Activated CD4-positive, alpha-beta T cell treated with anti-CD3 and anti-CD28 coated beads for 36 hours (primary cell): ENCODE measurements around the gene GLTPD2. TPM values are rescaled to one million over a fixed set of nuclear protein-coding genes. Genes with fewer than 3 reads are reported as not detected.
"Not testable (repeated sequence)": the region's sequence is repeated elsewhere in the genome, so short reads cannot be mapped to it uniquely, and the experiment has no call there.

Experiments
- ATAC-seq: fragments of 200-7000 bp; cut with Tn5 transposase; one replicate; pipeline ENCODE4 v1.10.0; 2021; ENCODE audit warnings: mild to moderate bottlenecking, moderate library complexity
- CTCF ChIA-PET: fragments of 350-600 bp; sonication (Branson Sonifier 250); formaldehyde crosslinking; loops from one replicate; lab custom pipeline; 2021; ENCODE audit warnings: antibody characterized with exemption; lab: Charles Lee
- POLR2A ChIA-PET: fragments of 350-600 bp; sonication (Branson Sonifier 250); formaldehyde crosslinking; loops from one replicate; lab custom pipeline; 2021; ENCODE audit warnings: antibody characterized with exemption, inconsistent platforms; lab: Charles Lee
- DNase-seq: peaks from one replicate; pipeline ENCODE4 v3.0.0-alpha.2; 2020
- H3K27ac Mint-ChIP-seq: one replicate; pipeline ENCODE4 v1.8.0; 2021; ENCODE audit warnings: mixed read lengths
- H3K27me3 Mint-ChIP-seq: one replicate; pipeline ENCODE4 v1.8.0; 2021; ENCODE audit warnings: mixed read lengths
- H3K36me3 Mint-ChIP-seq: one replicate; pipeline ENCODE4 v1.8.0; 2021; ENCODE audit warnings: low read depth, mixed read lengths
- H3K4me1 Mint-ChIP-seq: one replicate; pipeline ENCODE4 v1.8.0; 2021; ENCODE audit warnings: mixed read lengths
- H3K4me3 Mint-ChIP-seq: one replicate; pipeline ENCODE4 v1.8.0; 2021; ENCODE audit warnings: mild to moderate bottlenecking, moderate library complexity, mixed read lengths
- H3K9me3 Mint-ChIP-seq: one replicate; pipeline ENCODE4 v1.8.0; 2021; ENCODE audit warnings: low read depth, mixed read lengths
- intact Hi-C, 2 experiments: fragments of 100-400 bp; cut with DNase I in 1 of 2; cut with micrococcal nuclease in 1 of 2; formaldehyde crosslinking; loops; one replicate each; pipeline versions ENCODE4 v1.14.2 to v1.15.1; 2022 to 2024; cut with DNase I, micrococcal nuclease
- total RNA-seq, 2 experiments: library from RNA; stranded (reverse); gene quantifications; one replicate each; pipeline ENCODE4 v1.2.3, GENCODE V29; 2021

GLTPD2 gene
- total RNA-seq, 2 experiments from 2014 or later, result not detected

GRCh38 chr17:4832829-4833177 lies 44.0 kb downstream of the GLTPD2 start:
- H3K27ac Mint-ChIP-seq, result peak overlapping the region; percentile 91
- POLR2A ChIA-PET, result interaction anchor here (0.6 to 0.7 kb wide), 2 partner anchors 8 to 72 kb away, joined by 3 read pairs; no protein-coding TSS in a partner anchor
- CTCF ChIA-PET, H3K9me3 Mint-ChIP-seq, DNase-seq, H3K27me3 Mint-ChIP-seq, H3K36me3 Mint-ChIP-seq: not testable (repeated sequence)
- intact Hi-C loops, result loop anchor here (1.0 to 2.0 kb wide), 14 partner anchors 26 to 869 kb away; partner anchors contain the start of genes ARRB2 (in 2 of the 2), ATP2A3 (in 1 of the 2), C17orf107 (in 1 of the 2) and CXCL16 (in 1 of the 2)
- peak overlapping the region; percentile 90 for H3K4me3 Mint-ChIP-seq
- peaks cover 25% of the 10 kb centered on the region for H3K4me1 Mint-ChIP-seq
- peak; percentile 14 for ATAC-seq

GRCh38 chr17:4833178-4833940 lies 44.6 kb downstream of the GLTPD2 start, which contains the start of gene MINK1:
MINK1 (plus strand) TSS chr17:4833340; CDS start chr17:4833584, 244 bp downstream.
- POLR2A ChIA-PET, result interaction anchor here (0.6 to 0.7 kb wide), 2 partner anchors 8 to 72 kb away, joined by 3 read pairs; no protein-coding TSS in a partner anchor
- Mint-ChIP-seq H3K9me3 (no peaks in the 10 kb centered on the region), H3K27ac (peak within 1 kb of the TSS; percentile 91), H3K36me3 (no peaks in the 10 kb centered on the region), H3K27me3 (no peaks in the 10 kb centered on the region), H3K4me3 (peak within 1 kb of the TSS; percentile 90), H3K4me1 (peaks cover 28% of the 10 kb centered on the region)
- intact Hi-C loops, result loop anchor here (1.0 to 2.0 kb wide), 14 partner anchors 26 to 869 kb away; partner anchors contain the start of genes ARRB2 (in 2 of the 2), ATP2A3 (in 1 of the 2), C17orf107 (in 1 of the 2) and CXCL16 (in 1 of the 2)
- DNase-seq, result peak; percentile 92
- peak; percentile 93 for ATAC-seq
- CTCF ChIA-PET, result interaction anchor here (0.7 kb wide), 1 partner anchor 34 kb away, joined by 4 read pairs; no protein-coding TSS in a partner anchor

GRCh38 chr17:4833941-4834680 lies 45.3 kb downstream of the GLTPD2 start:
- peak; percentile 29 for DNase-seq
- POLR2A ChIA-PET, result no interaction called here
- ATAC-seq, result no peak
- Mint-ChIP-seq H3K27ac (peak overlapping the region; percentile 80), H3K27me3 (no peaks in the 10 kb centered on the region), H3K9me3 (no peaks in the 10 kb centered on the region), H3K4me3 (peak overlapping the region; percentile 90), H3K4me1 (peaks cover 30% of the 10 kb centered on the region), H3K36me3 (no peaks in the 10 kb centered on the region)
- CTCF ChIA-PET, result interaction anchor here (0.7 kb wide), 1 partner anchor 34 kb away, joined by 4 read pairs; no protein-coding TSS in a partner anchor
- intact Hi-C loops, result loop anchor here (1.0 to 2.0 kb wide), 14 partner anchors 27 to 870 kb away; partner anchors contain the start of genes ARRB2 (in 2 of the 2), ATP2A3 (in 1 of the 2), C17orf107 (in 1 of the 2) and CXCL16 (in 1 of the 2)

GRCh38 chr17:4834681-4835020 lies 45.9 kb downstream of the GLTPD2 start:
- ATAC-seq (no peak), DNase-seq (no peak)
- Mint-ChIP-seq H3K36me3 (no peaks in the 10 kb centered on the region), H3K27ac (peak overlapping the region; percentile 80), H3K27me3 (no peaks in the 10 kb centered on the region), H3K9me3 (no peaks in the 10 kb centered on the region), H3K4me3 (peak overlapping the region; percentile 90), H3K4me1 (peaks cover 35% of the 10 kb centered on the region)
- intact Hi-C loops, result loop anchor here in 1 of 2 experiments (5.0 kb wide), 1 partner anchor 48 kb away; no protein-coding TSS in a partner anchor
- POLR2A ChIA-PET, result no interaction called here
- CTCF ChIA-PET, result no interaction called here

- Mint-ChIP-seq H3K36me3 (no peaks in the 10 kb centered on the region), H3K4me1 (peaks cover 51% of the 10 kb centered on the region), H3K27me3 (no peaks in the 10 kb centered on the region), H3K27ac (no peak overlapping the region), H3K4me3 (no peak overlapping the region), H3K9me3 (no peaks in the 10 kb centered on the region)
- ATAC-seq, result no peak
- ChIA-PET POLR2A (no interaction called here), CTCF (no interaction called here)
- intact Hi-C loops, result loop anchor here in 1 of 2 experiments (5.0 kb wide), 1 partner anchor 46 kb away; no protein-coding TSS in a partner anchor
- DNase-seq, result no peak
These were observed 47.5 kb downstream of the GLTPD2 start for GRCh38 chr17:4836221-4836620.

GRCh38 chr17:4837471-4838308 lies 48.9 kb downstream of the GLTPD2 start:
- CTCF ChIA-PET, result interaction anchor here (0.8 kb wide), 2 partner anchors 12 to 15 kb away, joined by 3 read pairs; no protein-coding TSS in a partner anchor
- ATAC-seq (no peak), DNase-seq (no peak)
- H3K4me3 Mint-ChIP-seq, result no peak overlapping the region
- no peaks in the 10 kb centered on the region for H3K9me3 Mint-ChIP-seq
- POLR2A ChIA-PET, result no interaction called here
- H3K27ac Mint-ChIP-seq, result no peak overlapping the region
- intact Hi-C loops, result loop anchor here in 1 of 2 experiments (5.0 kb wide), 1 partner anchor 45 kb away; no protein-coding TSS in a partner anchor
- H3K36me3 Mint-ChIP-seq, result no peaks in the 10 kb centered on the region
- H3K4me1 Mint-ChIP-seq, result peaks cover 63% of the 10 kb centered on the region
- H3K27me3 Mint-ChIP-seq, result no peaks in the 10 kb centered on the region

- Mint-ChIP-seq H3K9me3 (no peaks in the 10 kb centered on the region), H3K4me3 (no peak overlapping the region), H3K27ac (peak overlapping the region; percentile 26), H3K36me3 (no peaks in the 10 kb centered on the region), H3K27me3 (no peaks in the 10 kb centered on the region), H3K4me1 (peaks cover 66% of the 10 kb centered on the region)
- CTCF ChIA-PET, result interaction anchor here (0.8 kb wide), 2 partner anchors 11 to 15 kb away, joined by 3 read pairs; no protein-coding TSS in a partner anchor
- DNase-seq (no peak), ATAC-seq (no peak)
- intact Hi-C loops, result loop anchor here in 1 of 2 experiments (5.0 kb wide), 1 partner anchor 44 kb away; no protein-coding TSS in a partner anchor
- POLR2A ChIA-PET, result no interaction called here
These were observed 49.6 kb downstream of the GLTPD2 start for GRCh38 chr17:4838309-4838785.

- H3K9me3 Mint-ChIP-seq, result no peaks in the 10 kb centered on the region
- ChIA-PET CTCF (no interaction called here), POLR2A (no interaction called here)
- no peak for ATAC-seq
- intact Hi-C loops, result loop anchor here in 1 of 2 experiments (5.0 kb wide), 1 partner anchor 43 kb away; no protein-coding TSS in a partner anchor
- H3K4me1 Mint-ChIP-seq, result peaks cover 61% of the 10 kb centered on the region
- no peak for DNase-seq
- H3K4me3 Mint-ChIP-seq, result no peak overlapping the region
- H3K27me3 Mint-ChIP-seq, result no peaks in the 10 kb centered on the region
- H3K36me3 Mint-ChIP-seq, result no peaks in the 10 kb centered on the region
- no peak overlapping the region for H3K27ac Mint-ChIP-seq
These were observed 50.5 kb downstream of the GLTPD2 start for GRCh38 chr17:4839221-4839620.
